GM21381 (cell line): ENCODE measurements around the gene SLC22A14.

Experiments
- ATAC-seq: cut with Tn5 transposase; IDR thresholded peaks from one replicate; pipeline ENCODE4 v1.9.1; 2021; ENCODE audit warnings: mild to moderate bottlenecking, moderate library complexity; ENCODE audit not compliant: unreplicated experiment

The SLC22A14 gene

DNA sequence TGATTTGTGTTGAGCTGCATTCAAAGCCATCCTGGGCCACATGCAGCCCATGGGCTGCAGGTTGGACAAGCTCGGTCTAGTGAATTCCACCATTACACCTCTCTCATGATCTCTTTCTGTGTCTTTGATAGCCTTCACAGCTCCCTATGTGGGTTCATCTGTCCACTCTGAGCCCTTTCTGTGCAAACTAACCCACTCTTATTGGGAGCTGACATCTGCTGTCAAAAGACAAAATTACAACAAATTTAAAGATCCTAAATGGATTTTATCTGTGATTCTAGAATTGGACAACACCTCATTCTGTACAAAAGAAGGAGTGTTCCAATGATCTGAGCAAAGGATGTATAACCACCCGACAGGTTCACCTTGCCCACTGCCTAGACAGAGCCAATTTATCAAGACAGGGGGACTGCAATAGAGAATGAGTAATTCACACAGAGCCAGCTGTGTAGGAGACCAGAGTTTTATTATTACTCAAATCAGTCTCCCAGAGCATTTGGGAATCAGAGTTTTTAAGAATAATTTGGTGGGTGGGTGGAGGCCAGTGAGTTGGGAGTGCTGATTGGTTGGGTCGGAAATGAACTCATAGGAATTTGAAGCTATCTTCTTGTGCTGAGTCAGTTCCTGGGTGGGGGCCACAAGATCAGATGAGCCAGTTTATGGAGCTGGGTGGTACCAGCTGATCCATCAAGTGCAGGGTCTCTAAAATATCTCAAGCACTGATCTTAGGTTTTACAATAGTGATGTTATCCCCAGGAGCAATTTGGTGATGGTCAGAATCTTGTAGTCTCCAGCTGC is 61.9 kb downstream of the SLC22A14 start:
- ATAC-seq, result no peak

- peak; percentile 23 for ATAC-seq
These were observed 63.9 kb downstream of the SLC22A14 start for GRCh38 chr3:38345879-38346586.

- peak; percentile 98 for ATAC-seq
These were observed 64.7 kb downstream of the SLC22A14 start, which contains the start of gene XYLB for GRCh38 chr3:38346587-38347410. Gene XYLB (plus strand): TSS chr3:38346785. CDS start chr3:38346869, 84 bp downstream.

GRCh38 chr3:38347421-38348200 is 65.5 kb downstream of the SLC22A14 start:
- ATAC-seq, result no peak

DNA sequence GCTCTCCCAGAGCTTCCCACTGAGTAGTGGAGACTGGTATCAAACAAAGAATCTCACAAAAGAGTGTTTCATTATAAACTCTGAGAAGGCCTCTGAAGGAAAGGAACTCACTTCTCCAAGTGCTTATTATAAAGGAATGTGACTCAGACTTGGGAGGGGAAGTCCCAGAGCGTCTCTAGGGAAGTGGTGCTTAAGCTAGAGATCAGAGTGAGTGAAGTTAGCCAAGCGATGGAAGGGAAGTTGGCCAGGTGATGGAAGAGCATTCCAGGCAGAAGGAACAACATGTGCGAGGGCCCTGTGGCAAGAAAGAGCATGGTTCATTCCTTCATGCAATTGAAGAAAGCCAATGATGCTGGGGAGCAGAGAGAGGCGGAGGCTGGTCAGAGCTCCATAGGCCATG is 66.8 kb downstream of the SLC22A14 start:
- ATAC-seq, result no peak

DNA sequence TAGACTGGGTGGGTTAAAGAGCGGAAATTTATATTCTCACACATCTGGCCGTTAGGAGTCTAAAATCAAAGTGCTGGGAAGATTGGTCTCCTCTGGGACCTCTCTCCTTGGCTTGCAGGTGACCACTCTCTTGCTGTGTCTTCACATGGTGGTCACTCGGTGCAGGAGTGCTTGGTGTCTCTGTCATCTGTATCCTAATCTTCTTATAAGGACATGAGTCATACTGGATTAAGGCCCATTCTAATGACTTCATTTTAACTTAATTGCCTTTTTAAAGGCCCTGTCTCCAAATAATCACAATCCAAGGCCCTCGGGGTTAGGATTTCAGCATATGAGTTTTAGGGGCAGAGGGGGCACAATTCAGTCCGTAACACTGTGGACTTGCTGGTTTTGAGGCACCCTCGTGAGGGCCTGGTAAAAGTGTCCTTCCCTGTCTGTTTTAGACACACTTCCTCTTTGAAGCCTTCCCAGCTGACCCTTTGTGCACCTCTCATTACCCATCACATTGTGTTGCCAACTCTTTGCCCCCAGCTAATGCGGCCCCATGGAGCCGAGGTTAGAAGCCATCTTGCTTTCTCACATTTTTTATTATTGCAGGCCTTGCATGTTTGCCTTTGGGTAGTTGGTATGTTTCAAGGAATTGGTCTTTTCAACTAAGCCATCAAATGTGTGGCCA is 67.7 kb downstream of the SLC22A14 start:
- ATAC-seq, result no peak

DNA sequence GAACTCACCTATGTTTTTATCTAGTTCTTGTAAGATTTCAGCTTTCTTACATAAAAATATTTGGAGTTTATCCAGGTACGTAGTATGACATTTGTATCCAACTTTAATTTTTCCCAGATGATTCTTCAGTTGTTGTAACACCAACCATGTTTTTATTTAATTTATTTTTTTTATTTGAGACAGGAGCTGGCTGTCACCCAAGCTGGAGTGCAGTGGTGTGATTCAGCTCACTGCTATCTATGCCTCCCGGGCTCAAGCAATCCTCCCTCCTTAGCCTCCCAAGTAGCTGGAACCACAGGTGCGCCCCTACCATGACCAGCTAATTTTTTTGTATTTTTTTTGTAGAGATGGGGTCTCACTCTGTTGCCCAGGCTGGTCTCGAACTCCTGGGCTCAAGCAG is 71.1 kb downstream of the SLC22A14 start:
- no peak for ATAC-seq

DNA sequence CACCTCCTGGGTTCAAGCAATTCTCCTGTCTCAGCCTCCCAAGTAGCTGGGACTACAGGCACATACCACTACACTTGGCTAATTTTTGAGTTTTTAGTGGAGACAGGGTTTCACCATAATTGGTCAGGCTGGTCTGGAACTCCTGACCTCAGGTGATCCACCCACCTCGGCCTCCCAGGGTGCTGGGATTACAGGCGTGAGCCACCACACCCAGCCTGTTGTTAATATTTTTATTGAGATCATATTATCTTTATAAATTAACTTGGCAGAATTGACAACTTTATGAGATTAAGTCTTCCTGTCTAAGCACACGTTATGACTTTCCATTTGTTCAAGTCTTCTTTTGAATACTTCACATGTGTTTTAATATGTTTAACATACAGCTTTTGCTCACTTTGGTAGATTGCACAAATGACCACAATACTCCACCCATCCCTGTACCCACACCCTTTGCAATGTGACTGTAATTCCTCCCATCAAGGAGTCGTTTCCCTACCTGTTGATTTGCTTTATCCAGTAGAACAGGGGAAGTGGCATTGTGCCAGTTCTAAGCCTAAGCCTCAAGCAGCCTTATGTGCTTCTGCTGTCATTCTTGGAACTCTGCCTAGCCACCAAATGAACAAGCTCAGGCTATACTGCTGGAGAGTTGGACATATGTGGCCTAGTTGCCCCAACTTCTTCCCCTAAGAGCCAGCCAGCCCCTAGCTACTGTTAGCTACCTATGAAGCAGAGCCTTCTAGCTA is 72.7 kb downstream of the SLC22A14 start:
- no peak for ATAC-seq

GRCh38 chr3:38359038-38359437 is 76.9 kb downstream of the SLC22A14 start:
- ATAC-seq, result no peak

DNA sequence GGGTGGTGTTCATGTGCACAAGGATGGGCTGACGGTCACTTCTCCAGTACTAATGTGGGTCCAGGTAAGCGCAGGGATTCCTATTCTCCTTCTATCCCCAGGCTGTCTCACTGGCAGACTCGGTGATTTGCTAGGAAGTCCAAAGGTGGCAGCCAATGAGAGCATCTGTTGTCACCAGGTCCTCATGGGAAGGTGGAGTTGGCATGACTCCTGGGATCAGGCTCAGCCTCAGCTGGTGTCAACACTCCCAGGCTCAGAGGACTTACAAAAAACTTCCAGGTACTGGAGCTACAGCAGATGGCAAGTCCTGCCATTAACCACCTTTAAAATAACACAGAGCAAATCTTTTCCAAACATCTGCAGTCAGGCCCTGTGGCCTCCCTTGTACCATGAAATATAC is 78.3 kb downstream of the SLC22A14 start:
- ATAC-seq, result no peak

DNA sequence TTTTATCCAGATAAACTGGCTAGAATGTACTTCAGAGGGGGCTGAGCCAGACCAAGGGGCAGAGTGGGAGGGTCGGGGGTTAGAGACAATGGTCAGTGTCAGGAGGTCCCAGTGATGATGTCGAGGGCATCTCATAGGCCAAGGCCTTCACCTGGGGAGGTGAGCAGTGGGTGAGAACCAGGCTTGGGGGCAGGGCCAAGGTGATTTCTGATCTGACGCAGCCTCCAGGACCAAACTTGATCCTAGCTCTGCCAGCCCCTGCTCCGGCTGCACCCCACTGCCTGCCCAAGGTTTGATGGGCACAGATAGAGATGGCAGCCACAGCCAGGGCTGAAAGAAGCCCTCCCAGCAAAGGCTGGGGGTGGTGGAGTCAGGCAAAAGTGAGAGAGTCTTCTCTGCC is 79.4 kb downstream of the SLC22A14 start:
- no peak for ATAC-seq

DNA sequence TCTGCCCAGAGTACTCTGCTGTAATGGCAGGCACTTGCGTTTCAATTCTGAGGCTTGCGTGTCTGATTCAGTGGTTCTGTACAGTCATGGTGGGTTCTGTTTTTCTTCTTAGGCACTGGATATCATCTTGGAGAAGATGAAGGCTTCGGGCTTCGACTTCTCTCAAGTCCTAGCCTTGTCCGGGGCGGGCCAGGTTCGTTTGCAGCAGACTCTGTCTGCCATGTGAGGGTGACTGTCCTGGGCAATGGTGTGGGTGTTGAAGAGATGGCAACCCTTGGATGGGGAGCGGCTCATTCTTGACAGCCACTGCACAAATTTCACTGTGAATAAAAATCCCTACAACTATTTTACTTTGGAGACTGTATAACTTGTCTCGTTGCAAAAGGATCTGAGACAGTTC is 80.7 kb downstream of the SLC22A14 start:
- no peak for ATAC-seq

GRCh38 chr3:38364721-38365400 is 82.8 kb downstream of the SLC22A14 start:
- no peak for ATAC-seq

- no peak for ATAC-seq
These were observed 83.5 kb downstream of the SLC22A14 start for GRCh38 chr3:38365469-38366062.

DNA sequence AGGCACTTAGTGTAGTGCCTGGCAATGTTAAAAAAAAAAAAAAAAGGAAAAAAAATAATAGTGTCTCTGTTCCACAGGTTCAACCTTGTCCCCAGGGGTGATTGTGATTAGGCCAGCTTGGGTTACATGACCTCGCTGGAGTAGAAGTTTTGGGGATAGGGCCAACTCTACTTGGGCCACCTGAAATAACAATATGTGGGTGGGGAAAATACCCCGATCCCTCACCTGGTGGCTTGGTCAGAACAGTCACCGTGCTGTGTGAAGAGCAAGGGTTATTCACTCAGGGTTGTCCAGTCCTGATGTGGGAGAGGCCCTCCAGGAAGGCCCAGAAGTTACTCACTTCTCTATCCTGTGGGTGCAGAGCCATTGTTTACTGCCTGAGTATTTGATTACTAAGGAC is 84.0 kb downstream of the SLC22A14 start:
- ATAC-seq, result no peak

- ATAC-seq, result no peak
These were observed 85.7 kb downstream of the SLC22A14 start for GRCh38 chr3:38367779-38368178.
